HG02763 (cell line): ENCODE data around the gene EIF4B.
"Not testable (repeated sequence)": the region's sequence is repeated elsewhere in the genome, so short reads cannot be mapped to it uniquely, and the experiment has no call there.

Source experiments
- ATAC-seq: cut with Tn5 transposase; IDR thresholded peaks from one replicate; pipeline ENCODE4 v1.9.1; 2021; ENCODE audit warnings: mild to moderate bottlenecking, moderate library complexity; ENCODE audit not compliant: unreplicated experiment

The EIF4B gene

GRCh38 chr12:53005986-53006809, at the start of gene EIF4B:
Gene EIF4B (plus strand): TSS chr12:53006456. CDS start chr12:53006484, 28 bp downstream.
- ATAC-seq: peak; percentile 87

- no peak for ATAC-seq
Measured at GRCh38 chr12:52956987-52957386, 49.3 kb upstream of the EIF4B start.

GRCh38 chr12:52964556-52965336, 41.5 kb upstream of the EIF4B start:
- ATAC-seq: no peak

- ATAC-seq: no peak
Measured at GRCh38 chr12:52965337-52965731, 40.9 kb upstream of the EIF4B start.

- ATAC-seq: no peak
Measured at GRCh38 chr12:52969166-52969795, 37.0 kb upstream of the EIF4B start.

GRCh38 chr12:52969828-52970569, 36.3 kb upstream of the EIF4B start:
- no peak for ATAC-seq

GRCh38 chr12:52971679-52972329, 34.5 kb upstream of the EIF4B start:
- ATAC-seq: no peak

- ATAC-seq: no peak
Measured at GRCh38 chr12:52975204-52975603, 31.1 kb upstream of the EIF4B start.

- ATAC-seq: no peak
Measured at GRCh38 chr12:52975820-52976573, 30.3 kb upstream of the EIF4B start.

- ATAC-seq: no peak
Measured at GRCh38 chr12:52976574-52977071, 29.6 kb upstream of the EIF4B start.

GRCh38 chr12:52977170-52977569, 29.1 kb upstream of the EIF4B start:
- no peak for ATAC-seq

GRCh38 chr12:52980096-52980649, 26.1 kb upstream of the EIF4B start:
- ATAC-seq: no peak

GRCh38 chr12:52980650-52981423, 25.4 kb upstream of the EIF4B start:
- peak; percentile 58 for ATAC-seq

- ATAC-seq: no peak
Measured at GRCh38 chr12:52984136-52984535, 22.1 kb upstream of the EIF4B start.

GRCh38 chr12:52988898-52989297, 17.4 kb upstream of the EIF4B start:
- no peak for ATAC-seq

- no peak for ATAC-seq
Measured at GRCh38 chr12:52990206-52990605, 16.1 kb upstream of the EIF4B start.

- not testable (repeated sequence) for ATAC-seq
Measured at GRCh38 chr12:52992240-52992639, 14.0 kb upstream of the EIF4B start.
